WTC11 (cell line): ENCODE measurements around the gene NPC2. TPM values are rescaled to one million over a fixed set of nuclear protein-coding genes. Genes with fewer than 3 reads are reported as not detected.

ENCODE experiments used
- ATAC-seq: fragments of 200-7000 bp; cut with Tn5 transposase; 2 replicates; pipeline ENCODE4 v1.10.0; 2021; ENCODE audit warnings: mild to moderate bottlenecking, moderate library complexity
- CTCF ChIA-PET: fragments of 300-600 bp; sonication (Branson Sonifier 250); formaldehyde crosslinking; loops from one replicate; lab custom pipeline; 2021; ENCODE audit warnings: antibody characterized with exemption; lab: Charles Lee
- POLR2A ChIA-PET: fragments of 350-600 bp; sonication (Branson Sonifier 250); formaldehyde crosslinking; loops from one replicate; lab custom pipeline; 2021; ENCODE audit warnings: antibody characterized with exemption; lab: Charles Lee
- DNase-seq: peaks from one replicate; pipeline ENCODE4 v3.0.0; 2021; ENCODE audit warnings: low spot score
- H3K27ac Mint-ChIP-seq: 2 replicates; pipeline ENCODE4 v1.8.0; 2021; ENCODE audit warnings: mixed read lengths
- H3K27me3 Mint-ChIP-seq: 2 replicates; pipeline ENCODE4 v1.8.0; 2021; ENCODE audit warnings: low read depth, mild to moderate bottlenecking, moderate library complexity, mixed read lengths
- H3K36me3 Mint-ChIP-seq: 2 replicates; pipeline ENCODE4 v1.8.0; 2021; ENCODE audit warnings: mixed read lengths
- H3K4me1 Mint-ChIP-seq: 2 replicates; pipeline ENCODE4 v1.8.0; 2022; ENCODE audit warnings: mixed read lengths
- H3K4me3 Mint-ChIP-seq: 2 replicates; pipeline ENCODE4 v1.8.0; 2021; ENCODE audit warnings: mild to moderate bottlenecking, moderate library complexity, mixed read lengths
- H3K9me3 Mint-ChIP-seq: 2 replicates; pipeline ENCODE4 v1.8.0; 2021; ENCODE audit warnings: mixed read lengths
- CBFB ChIP-seq: sonication (generic); formaldehyde crosslinking; IDR thresholded peaks from 2 replicates; pipeline ENCODE4 v1.8.1; 2022; ENCODE audit warnings: mild to moderate bottlenecking, low read depth, missing genetic modification reagents
- CDX4 ChIP-seq: fragments of 250-450 bp; sonication (Bioruptor Pico); IDR thresholded peaks from 2 replicates; pipeline ENCODE4 v1.9.0; 2021; ENCODE audit warnings: moderate library complexity, mild to moderate bottlenecking, inconsistent platforms, borderline replicate concordance
- CREB1 ChIP-seq: sonication (generic); formaldehyde crosslinking; IDR thresholded peaks from 2 replicates; pipeline ENCODE4 v1.8.0; 2023; ENCODE audit warnings: mild to moderate bottlenecking, missing genetic modification reagents
- CREM ChIP-seq: sonication (generic); formaldehyde crosslinking; IDR thresholded peaks from 2 replicates; pipeline ENCODE4 v1.8.1; 2022; ENCODE audit warnings: mild to moderate bottlenecking, missing genetic modification reagents, moderate library complexity
- ELF4 ChIP-seq: sonication (generic); formaldehyde crosslinking; IDR thresholded peaks from 2 replicates; pipeline ENCODE4 v1.8.1; 2022; ENCODE audit warnings: low read depth, mild to moderate bottlenecking, moderate library complexity, missing genetic modification reagents
- FOXP1 ChIP-seq: sonication (generic); formaldehyde crosslinking; IDR thresholded peaks from 2 replicates; pipeline ENCODE4 v1.8.0; 2022; ENCODE audit warnings: missing genetic modification reagents, mild to moderate bottlenecking, moderate library complexity, borderline replicate concordance
- GTF2I ChIP-seq: fragments of 250-450 bp; sonication (Bioruptor Pico); conservative IDR thresholded peaks from 2 replicates; pipeline ENCODE4 v1.4.0; 2021; ENCODE audit warnings: mild to moderate bottlenecking
- IRF1 ChIP-seq: sonication (generic); formaldehyde crosslinking; IDR thresholded peaks from 2 replicates; pipeline ENCODE4 v1.8.0; 2023; ENCODE audit warnings: missing genetic modification reagents
- JAZF1 ChIP-seq: fragments of 250-450 bp; sonication (Bioruptor Pico); IDR thresholded peaks from 2 replicates; pipeline ENCODE4 v1.9.0; 2021; ENCODE audit warnings: moderate library complexity, mild to moderate bottlenecking, inconsistent platforms
- KAT7 ChIP-seq: sonication (generic); formaldehyde crosslinking; IDR thresholded peaks from 2 replicates; pipeline ENCODE4 v1.8.1; 2023; ENCODE audit warnings: missing genetic modification reagents, mild to moderate bottlenecking, borderline replicate concordance
- MAX ChIP-seq: sonication (generic); formaldehyde crosslinking; IDR thresholded peaks from 2 replicates; pipeline ENCODE4 v1.8.0; 2022; ENCODE audit warnings: mild to moderate bottlenecking, missing genetic modification reagents
- NFYB ChIP-seq: sonication (generic); formaldehyde crosslinking; conservative IDR thresholded peaks from 2 replicates; pipeline ENCODE4 v1.8.0; 2022; ENCODE audit warnings: low read depth, missing genetic modification reagents
- NR2C2 ChIP-seq: sonication (generic); formaldehyde crosslinking; IDR thresholded peaks from 2 replicates; pipeline ENCODE4 v1.8.0; 2022; ENCODE audit warnings: mild to moderate bottlenecking, missing genetic modification reagents
- SMAD3 ChIP-seq: sonication (generic); formaldehyde crosslinking; IDR thresholded peaks from 2 replicates; pipeline ENCODE4 v1.8.0; 2022; ENCODE audit warnings: missing genetic modification reagents, mild to moderate bottlenecking, borderline replicate concordance
- SMAD4 ChIP-seq: sonication (generic); formaldehyde crosslinking; IDR thresholded peaks from 2 replicates; pipeline ENCODE4 v1.8.0; 2022; ENCODE audit warnings: mild to moderate bottlenecking, missing genetic modification reagents
- TCF7 ChIP-seq: sonication (generic); formaldehyde crosslinking; IDR thresholded peaks from 2 replicates; pipeline ENCODE4 v1.8.0; 2022; ENCODE audit warnings: mild to moderate bottlenecking, low read depth, missing genetic modification reagents, moderate library complexity
- USF1 ChIP-seq: sonication (generic); formaldehyde crosslinking; IDR thresholded peaks from 2 replicates; pipeline ENCODE4 v1.8.0; 2022; ENCODE audit warnings: mild to moderate bottlenecking, missing genetic modification reagents
- ZBTB21 ChIP-seq: sonication (generic); formaldehyde crosslinking; IDR thresholded peaks from 2 replicates; pipeline ENCODE4 v1.8.1; 2023; ENCODE audit warnings: mild to moderate bottlenecking, missing genetic modification reagents, borderline replicate concordance
- ZBTB43 ChIP-seq: sonication (generic); formaldehyde crosslinking; IDR thresholded peaks from 2 replicates; pipeline ENCODE4 v1.8.1; 2023; ENCODE audit warnings: mild to moderate bottlenecking, missing genetic modification reagents
- ZNF121 ChIP-seq: sonication (generic); formaldehyde crosslinking; IDR thresholded peaks from 2 replicates; pipeline ENCODE4 v1.8.0; 2023; ENCODE audit warnings: missing genetic modification reagents
- ZNF263 ChIP-seq: sonication (generic); formaldehyde crosslinking; IDR thresholded peaks from 2 replicates; pipeline ENCODE4 v1.8.1; 2022; ENCODE audit warnings: low read depth, mild to moderate bottlenecking, moderate library complexity, missing genetic modification reagents
- total RNA-seq: library from RNA; stranded (reverse); gene quantifications from 3 replicates; pipeline ENCODE4 v1.2.3, GENCODE V29; 2021
- TF ChIP-seq, protein P1 (sequence below): fragments of 250-450 bp; sonication (Bioruptor Pico); IDR thresholded peaks from 2 replicates; pipeline ENCODE4 v1.9.0; 2021; ENCODE audit warnings: mild to moderate bottlenecking
- TF ChIP-seq, protein P2 (sequence below): fragments of 250-450 bp; sonication (Bioruptor Pico); IDR thresholded peaks from 2 replicates; pipeline ENCODE4 v1.9.0; 2021; ENCODE audit warnings: mild to moderate bottlenecking

The NPC2 gene
- total RNA-seq, 1 experiment from 2014 or later = 139 TPM

DNA sequence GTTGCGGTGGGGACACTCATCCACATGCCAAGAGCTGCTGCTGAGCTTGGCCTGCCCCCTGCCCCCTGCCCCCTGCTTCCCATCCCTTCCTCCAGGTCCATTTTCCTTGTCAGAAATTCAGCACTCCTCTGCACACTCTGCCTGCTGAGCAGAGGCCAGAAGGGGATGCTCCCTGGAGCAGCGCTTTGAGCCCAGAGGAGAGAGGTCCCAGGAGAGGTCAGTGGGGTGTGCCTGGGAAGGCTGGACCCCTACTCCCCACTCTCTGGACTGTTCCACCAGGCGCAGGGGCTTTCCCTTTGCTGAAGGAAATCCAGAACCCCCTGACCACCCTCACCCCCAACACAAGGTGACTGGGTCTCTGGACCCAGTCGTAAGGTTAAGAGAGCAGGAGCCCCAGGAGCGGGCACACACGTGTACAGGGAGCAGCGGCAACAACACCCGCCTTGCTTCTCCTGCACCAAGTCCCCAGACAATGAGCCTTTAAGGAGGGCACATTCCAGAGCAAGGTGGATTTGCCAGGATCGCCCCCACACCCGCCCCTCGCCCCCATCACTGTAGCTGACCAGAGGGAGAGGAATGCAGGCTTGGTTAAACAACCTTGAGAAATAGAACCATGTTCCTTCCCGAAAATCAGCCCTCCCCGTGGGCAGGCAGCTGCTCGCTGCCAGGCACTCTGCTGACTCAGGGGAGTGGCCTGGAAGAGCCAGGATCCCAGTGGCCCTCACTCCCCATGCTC lies 31.1 kb upstream of the NPC2 start:
- Mint-ChIP-seq H3K27me3 (no peaks in the 10 kb centered on the region), H3K27ac (no peak overlapping the region), H3K4me1 (peaks cover 4% of the 10 kb centered on the region), H3K9me3 (no peaks in the 10 kb centered on the region), H3K4me3 (no peak overlapping the region), H3K36me3 (no peaks in the 10 kb centered on the region)
- ATAC-seq (no peak), DNase-seq (no peak)
- TF ChIP-seq GTF2I (no peak), IRF1 (CRISPR knock-in tag) (no peak), SMAD3 (CRISPR knock-in tag) (no peak), ZBTB43 (CRISPR knock-in tag) (no peak), CBFB (CRISPR knock-in tag) (no peak)
- TF ChIP-seq, protein P1, sequence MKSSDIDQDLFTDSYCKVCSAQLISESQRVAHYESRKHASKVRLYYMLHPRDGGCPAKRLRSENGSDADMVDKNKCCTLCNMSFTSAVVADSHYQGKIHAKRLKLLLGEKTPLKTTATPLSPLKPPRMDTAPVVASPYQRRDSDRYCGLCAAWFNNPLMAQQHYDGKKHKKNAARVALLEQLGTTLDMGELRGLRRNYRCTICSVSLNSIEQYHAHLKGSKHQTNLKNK = no peak
- ChIA-PET CTCF (interaction anchor here (0.8 to 1.9 kb wide), 3 partner anchors 16 to 49 kb away, joined by 3 to 10 read pairs (median 3); no protein-coding TSS in a partner anchor), POLR2A (no interaction called here)

- Mint-ChIP-seq H3K4me1 (peaks cover 4% of the 10 kb centered on the region), H3K9me3 (no peaks in the 10 kb centered on the region), H3K27ac (no peak overlapping the region), H3K36me3 (no peaks in the 10 kb centered on the region), H3K27me3 (no peaks in the 10 kb centered on the region), H3K4me3 (no peak overlapping the region)
- ATAC-seq (no peak), DNase-seq (no peak)
- TF ChIP-seq NFYB (CRISPR knock-in tag) (no peak), SMAD4 (CRISPR knock-in tag) (no peak), KAT7 (CRISPR knock-in tag) (no peak), CREM (no peak), NR2C2 (no peak), ZNF263 (CRISPR knock-in tag) (no peak), SMAD3 (CRISPR knock-in tag) (no peak), TCF7 (CRISPR knock-in tag) (no peak), CBFB (CRISPR knock-in tag) (no peak), ZNF121 (no peak), USF1 (CRISPR knock-in tag) (no peak), CDX4 (CRISPR knock-in tag) (no peak)
- TF ChIP-seq, protein P1 = no peak
- ChIA-PET POLR2A (no interaction called here), CTCF (no interaction called here)
Observed at GRCh38 chr14:74522740-74523139, 29.6 kb upstream of the NPC2 start.

GRCh38 chr14:74521756-74522155 lies 28.7 kb upstream of the NPC2 start:
- Mint-ChIP-seq H3K36me3 (no peaks in the 10 kb centered on the region), H3K4me3 (no peak overlapping the region), H3K27ac (no peak overlapping the region), H3K9me3 (no peaks in the 10 kb centered on the region), H3K27me3 (no peaks in the 10 kb centered on the region; the same call in 1 of the 2 replicates), H3K4me1 (peaks cover 4% of the 10 kb centered on the region)
- DNase-seq (no peak), ATAC-seq (no peak)
- ChIA-PET CTCF (interaction anchor here (0.8 kb wide), 1 partner anchor 10 kb away, joined by 3 read pairs; no protein-coding TSS in a partner anchor), POLR2A (no interaction called here)
- TF ChIP-seq JAZF1 (CRISPR knock-in tag) = no peak
- TF ChIP-seq, protein P2, sequence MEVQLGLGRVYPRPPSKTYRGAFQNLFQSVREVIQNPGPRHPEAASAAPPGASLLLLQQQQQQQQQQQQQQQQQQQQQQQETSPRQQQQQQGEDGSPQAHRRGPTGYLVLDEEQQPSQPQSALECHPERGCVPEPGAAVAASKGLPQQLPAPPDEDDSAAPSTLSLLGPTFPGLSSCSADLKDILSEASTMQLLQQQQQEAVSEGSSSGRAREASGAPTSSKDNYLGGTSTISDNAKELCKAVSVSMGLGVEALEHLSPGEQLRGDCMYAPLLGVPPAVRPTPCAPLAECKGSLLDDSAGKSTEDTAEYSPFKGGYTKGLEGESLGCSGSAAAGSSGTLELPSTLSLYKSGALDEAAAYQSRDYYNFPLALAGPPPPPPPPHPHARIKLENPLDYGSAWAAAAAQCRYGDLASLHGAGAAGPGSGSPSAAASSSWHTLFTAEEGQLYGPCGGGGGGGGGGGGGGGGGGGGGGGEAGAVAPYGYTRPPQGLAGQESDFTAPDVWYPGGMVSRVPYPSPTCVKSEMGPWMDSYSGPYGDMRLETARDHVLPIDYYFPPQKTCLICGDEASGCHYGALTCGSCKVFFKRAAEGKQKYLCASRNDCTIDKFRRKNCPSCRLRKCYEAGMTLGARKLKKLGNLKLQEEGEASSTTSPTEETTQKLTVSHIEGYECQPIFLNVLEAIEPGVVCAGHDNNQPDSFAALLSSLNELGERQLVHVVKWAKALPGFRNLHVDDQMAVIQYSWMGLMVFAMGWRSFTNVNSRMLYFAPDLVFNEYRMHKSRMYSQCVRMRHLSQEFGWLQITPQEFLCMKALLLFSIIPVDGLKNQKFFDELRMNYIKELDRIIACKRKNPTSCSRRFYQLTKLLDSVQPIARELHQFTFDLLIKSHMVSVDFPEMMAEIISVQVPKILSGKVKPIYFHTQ (CRISPR knock-in tag) = no peak
- no peak for TF ChIP-seq NFYB (CRISPR knock-in tag)
- TF ChIP-seq FOXP1 (CRISPR knock-in tag) = no peak
- TF ChIP-seq MAX (CRISPR knock-in tag) = no peak
- no peak for TF ChIP-seq CREM
- no peak for TF ChIP-seq ELF4 (CRISPR knock-in tag)
- no peak for TF ChIP-seq CREB1 (CRISPR knock-in tag)
- TF ChIP-seq ZBTB21 = no peak
